Stimulated activated CD4-positive, alpha-beta T cell treated with anti-CD3 and anti-CD28 coated beads, Interleukin-12 subunit alpha, Interleukin-12 subunit beta, amount 100 ng/mL, for 4 hours (primary cell): ENCODE measurements around the gene NDUFA5.
A peak's percentile ranks its signal among the peaks of the same experiment; 100 is the strongest.

Experiments used
- DNase-seq: peaks from one replicate; pipeline ENCODE4 v3.0.0-alpha.2; 2020

The NDUFA5 gene

GRCh38 chr7:123500878-123501489 lies 56.6 kb downstream of the NDUFA5 start:
- no peak for DNase-seq

DNA sequence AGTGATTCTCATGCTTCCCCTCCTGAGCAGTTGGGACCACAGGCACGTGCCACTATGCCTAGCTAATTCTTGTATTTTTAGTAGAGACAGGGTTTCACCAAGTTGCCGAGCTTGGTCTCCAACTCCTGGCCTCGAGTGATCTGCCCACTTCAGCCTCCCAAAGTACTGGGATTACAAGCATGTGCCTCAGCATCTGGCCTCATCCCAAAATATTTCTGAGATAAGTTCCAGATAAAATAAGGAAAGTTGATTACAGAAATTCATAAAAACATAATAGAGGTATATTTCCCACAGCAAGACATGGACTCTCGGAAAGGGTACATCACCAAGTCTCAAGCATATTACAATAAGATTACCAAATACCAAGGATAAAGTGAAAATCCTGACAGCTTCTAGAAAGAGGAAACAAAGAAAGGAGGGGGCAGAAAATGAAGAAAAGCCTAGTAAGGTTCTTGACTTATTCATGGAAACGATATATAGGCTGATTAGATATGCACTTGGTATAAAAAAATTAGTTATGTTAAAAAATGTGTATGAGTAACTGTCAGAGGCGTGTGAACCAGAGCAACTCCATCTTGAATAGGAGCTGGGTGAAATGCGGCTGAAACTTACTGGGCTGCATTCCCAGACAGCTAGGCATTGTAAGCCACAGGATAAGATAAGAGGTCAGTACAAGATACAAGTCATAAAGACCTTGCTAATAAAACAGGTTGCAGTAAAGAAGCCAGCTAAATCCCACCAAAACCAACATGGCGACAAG lies 58.2 kb downstream of the NDUFA5 start:
- DNase-seq: no peak

DNA sequence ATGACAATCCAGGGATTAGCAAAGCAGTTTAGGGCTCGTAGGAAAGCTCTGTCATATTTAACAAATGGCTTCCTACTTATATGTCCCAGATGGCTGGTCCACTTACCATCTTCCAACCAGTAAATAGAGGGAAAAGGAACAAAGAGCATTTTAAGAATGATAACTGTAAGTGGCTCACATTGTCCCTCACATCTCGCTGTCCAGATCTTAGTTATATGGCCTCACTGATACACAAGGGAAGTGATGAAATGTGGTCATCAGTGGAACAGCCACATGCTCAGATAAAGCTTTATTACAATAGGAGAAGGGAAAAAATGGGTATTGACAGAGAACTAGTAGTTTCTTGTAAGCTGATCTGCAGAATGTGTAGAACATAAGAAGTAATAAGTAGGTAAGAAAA lies 59.0 kb downstream of the NDUFA5 start:
- DNase-seq: no peak

- DNase-seq: no peak
These were observed 59.6 kb downstream of the NDUFA5 start for GRCh38 chr7:123498031-123498430.

GRCh38 chr7:123494193-123494796 lies 63.3 kb downstream of the NDUFA5 start:
- DNase-seq: peak; percentile 5

DNA sequence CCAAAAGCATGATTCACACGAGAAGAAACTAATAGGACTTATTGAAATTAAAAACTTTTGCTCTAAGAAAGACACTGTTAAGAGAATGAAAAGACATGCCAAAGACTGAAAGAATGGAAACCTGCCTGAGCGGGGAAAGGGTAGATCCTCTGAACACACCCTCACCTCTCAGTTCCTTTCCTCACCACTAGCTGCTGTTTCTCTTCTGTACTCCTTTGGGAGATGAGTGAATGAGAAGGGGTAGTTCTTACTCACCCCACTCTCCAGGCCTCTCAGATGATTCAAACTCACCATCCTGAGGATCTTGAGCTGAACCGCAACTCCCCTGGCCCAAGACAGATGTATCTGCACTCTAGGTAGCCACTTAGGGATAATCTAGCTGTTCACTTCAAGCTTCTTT lies 65.1 kb downstream of the NDUFA5 start:
- DNase-seq: no peak
